ENCODE results near the gene NIFK.

- TF ChIP-seq, protein P1, sequence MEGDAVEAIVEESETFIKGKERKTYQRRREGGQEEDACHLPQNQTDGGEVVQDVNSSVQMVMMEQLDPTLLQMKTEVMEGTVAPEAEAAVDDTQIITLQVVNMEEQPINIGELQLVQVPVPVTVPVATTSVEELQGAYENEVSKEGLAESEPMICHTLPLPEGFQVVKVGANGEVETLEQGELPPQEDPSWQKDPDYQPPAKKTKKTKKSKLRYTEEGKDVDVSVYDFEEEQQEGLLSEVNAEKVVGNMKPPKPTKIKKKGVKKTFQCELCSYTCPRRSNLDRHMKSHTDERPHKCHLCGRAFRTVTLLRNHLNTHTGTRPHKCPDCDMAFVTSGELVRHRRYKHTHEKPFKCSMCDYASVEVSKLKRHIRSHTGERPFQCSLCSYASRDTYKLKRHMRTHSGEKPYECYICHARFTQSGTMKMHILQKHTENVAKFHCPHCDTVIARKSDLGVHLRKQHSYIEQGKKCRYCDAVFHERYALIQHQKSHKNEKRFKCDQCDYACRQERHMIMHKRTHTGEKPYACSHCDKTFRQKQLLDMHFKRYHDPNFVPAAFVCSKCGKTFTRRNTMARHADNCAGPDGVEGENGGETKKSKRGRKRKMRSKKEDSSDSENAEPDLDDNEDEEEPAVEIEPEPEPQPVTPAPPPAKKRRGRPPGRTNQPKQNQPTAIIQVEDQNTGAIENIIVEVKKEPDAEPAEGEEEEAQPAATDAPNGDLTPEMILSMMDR (IDR thresholded peaks at IDR 0.05), result no peak
- no peak for TF ChIP-seq EZH2 (IDR thresholded peaks at IDR 0.05; ENCODE audit: borderline replicate concordance, insufficient read depth, low read depth, low read length, poor library complexity, severe bottlenecking)
Observed at GRCh38 chr2:121774235-121774634, 37.6 kb upstream of the NIFK start.
